22Rv1 (cell line): Measurements from ENCODE around the gene MED12.

ENCODE experiments used
- CTCF ChIP-seq: fragments of 450-650 bp; IDR thresholded peaks from 2 replicates; pipeline ENCODE4 v1.5.1; 2017; ENCODE audit warnings: mild to moderate bottlenecking
- ZFX ChIP-seq: fragments of 450-650 bp; IDR thresholded peaks from 2 replicates; pipeline ENCODE4 v1.6.1; 2017; ENCODE audit warnings: antibody characterized with exemption, borderline replicate concordance

- TF ChIP-seq CTCF (no peak), ZFX (no peak)
Observed at GRCh38 chrX:71117358-71117757, 1.0 kb upstream of the MED12 start.
